GM12878 (cell line): ENCODE measurements around the gene LIN37. TPM values are rescaled to one million over a fixed set of nuclear protein-coding genes. Genes with fewer than 3 reads are reported as not detected.

Source experiments
- ATAC-seq: fragments of 200-7000 bp; cut with Tn5 transposase; 3 replicates; pipeline ENCODE4 v1.9.1; 2020; ENCODE audit warnings: mild to moderate bottlenecking, moderate library complexity
- BruUV-seq: library from RNA; stranded (reverse); fragments of 400-500 nt; replicated peaks from 2 replicates; lab custom pipeline; 2021; lab: Mats Ljungman, UMichigan
- CTCF ChIA-PET: fragments of 300-600 bp; sonication (Branson Sonifier 250); formaldehyde crosslinking; extraction: SDS; loops from one replicate; lab custom pipeline; 2021; ENCODE audit warnings: inconsistent platforms; lab: Yijun Ruan, JAX
- POLR2A ChIA-PET: fragments of 350-600 bp; formaldehyde crosslinking; extraction: SDS; loops from one replicate; lab custom pipeline; 2021; ENCODE audit warnings: inconsistent platforms; lab: Charles Lee
- RAD21 ChIA-PET: fragments of 300-600 bp; sonication (Branson Sonifier 250); formaldehyde crosslinking; loops from one replicate; lab custom pipeline; 2023; ENCODE audit warnings: antibody characterized with exemption; ENCODE audit not compliant: unreplicated experiment; lab: Charles Lee
- SMC1A ChIA-PET: fragments of 300-600 bp; sonication (Branson Sonifier 250); formaldehyde crosslinking; loops from one replicate; lab custom pipeline; 2023; ENCODE audit not compliant: unreplicated experiment, uncharacterized antibody; lab: Charles Lee
- DNase-seq: peaks from one replicate; pipeline ENCODE4 v3.0.0-alpha.2; 2011; ENCODE audit warnings: low read depth, low spot score
- FAIRE-seq: peaks from 3 replicates; lab custom pipeline; 2011; peaks lifted over from hg19 to GRCh38; lab: Jason Lieb, UNC
- H2AFZ ChIP-seq: 2 replicates; pipeline ENCODE4 v1.6.0; 2011; ENCODE audit warnings: low read depth, low read length, control low read depth; ENCODE audit not compliant: control insufficient read depth
- H3K27ac ChIP-seq: 2 replicates; pipeline ENCODE4 v1.5.1; 2011; ENCODE audit warnings: control low read depth; ENCODE audit not compliant: control insufficient read depth, insufficient read depth
- H3K27me3 ChIP-seq, 2 experiments: replicated peaks in 1 of 2; 2 replicates each; pipeline versions ENCODE4 v1.6.0 to v1.6.1; 2011; ENCODE audit warnings: low read length in 1 of 2; ENCODE audit not compliant: control insufficient read depth in 2 of 2, insufficient read depth in 2 of 2
- H3K36me3 ChIP-seq, 2 experiments: 2 replicates each; pipeline ENCODE4 v1.5.1; 2011; ENCODE audit warnings: low read length in 1 of 2; ENCODE audit not compliant: control insufficient read depth in 2 of 2, insufficient read depth in 2 of 2
- H3K4me1 ChIP-seq: 2 replicates; pipeline ENCODE4 v1.6.1; 2011; ENCODE audit warnings: mild to moderate bottlenecking, low read length, moderate library complexity, mixed read lengths; ENCODE audit not compliant: control insufficient read depth, insufficient read depth
- H3K4me2 ChIP-seq: 2 replicates; pipeline ENCODE4 v1.6.0; 2011; ENCODE audit warnings: control low read depth; ENCODE audit not compliant: control insufficient read depth, insufficient read depth
- H3K4me3 ChIP-seq: fragments of 200-600 bp; sonication (generic); 2 replicates; pipeline ENCODE4 v1.5.1; 2016
- H3K79me2 ChIP-seq: 2 replicates; pipeline ENCODE4 v1.6.0; 2011; ENCODE audit warnings: low read length; ENCODE audit not compliant: control insufficient read depth, insufficient read depth
- H3K9ac ChIP-seq: 2 replicates; pipeline ENCODE4 v1.8.0; 2011; ENCODE audit warnings: low read length, control low read depth, mixed read lengths; ENCODE audit not compliant: control insufficient read depth, insufficient read depth
- H3K9me3 ChIP-seq: replicated peaks from 3 replicates; pipeline ENCODE4 v1.5.1; 2011; ENCODE audit warnings: mild to moderate bottlenecking, low read length; ENCODE audit not compliant: control insufficient read depth, insufficient read depth
- H4K20me1 ChIP-seq: 2 replicates; pipeline ENCODE4 v1.6.0; 2011; ENCODE audit not compliant: control insufficient read depth, insufficient read depth
- BCLAF1 ChIP-seq: fragments of 450-650 bp; IDR thresholded peaks from 2 replicates; pipeline ENCODE4 v1.6.1; 2017; ENCODE audit warnings: antibody characterized with exemption, mild to moderate bottlenecking, moderate library complexity
- BRCA1 ChIP-seq: IDR thresholded peaks from 2 replicates; pipeline ENCODE4 v1.6.1; 2011; ENCODE audit warnings: low read depth, low read length, improper control_type of control experiment
- CREB1 ChIP-seq: IDR thresholded peaks from 2 replicates; pipeline ENCODE4 v1.6.1; 2012; ENCODE audit warnings: low read depth, mild to moderate bottlenecking, inconsistent platforms
- ESRRA ChIP-seq: IDR thresholded peaks from 2 replicates; pipeline ENCODE4 v1.6.1; 2012; ENCODE audit warnings: mild to moderate bottlenecking, low read length, improper control_type of control experiment
- JUNB ChIP-seq: IDR thresholded peaks from 2 replicates; pipeline ENCODE4 v1.6.1; 2016; ENCODE audit warnings: antibody characterized with exemption, mild to moderate bottlenecking
- JUND ChIP-seq: IDR thresholded peaks from 2 replicates; pipeline ENCODE4 v1.6.1; 2012; ENCODE audit warnings: low read depth, mild to moderate bottlenecking, low read length, improper control_type of control experiment, moderate library complexity
- POLR2AphosphoS5 ChIP-seq: IDR thresholded peaks from 2 replicates; pipeline ENCODE4 v1.6.1; 2011; ENCODE audit warnings: mild to moderate bottlenecking, low read length, inconsistent platforms
- RFX5 ChIP-seq: IDR thresholded peaks from 2 replicates; pipeline ENCODE4 v1.6.1; 2011; ENCODE audit warnings: low read depth, low read length, improper control_type of control experiment
- SUZ12 ChIP-seq: fragments of 200-600 bp; sonication (generic); IDR thresholded peaks from one replicate; pipeline ENCODE4 v1.6.1; 2018; ENCODE audit warnings: antibody characterized with exemption, mild to moderate bottlenecking; ENCODE audit not compliant: unreplicated experiment
- ZSCAN29 ChIP-seq: fragments of 450-650 bp; IDR thresholded peaks from 2 replicates; pipeline ENCODE4 v1.6.1; 2017; ENCODE audit warnings: mild to moderate bottlenecking, moderate library complexity
- ZZZ3 ChIP-seq: IDR thresholded peaks from 2 replicates; pipeline ENCODE4 v1.6.1; 2011; ENCODE audit warnings: low read depth; ENCODE audit not compliant: control insufficient read depth, insufficient read length
- WGBS: methylation state at CpG from one replicate; pipeline ENCODE4 v1.1.6; 2016; ENCODE audit warnings: low lambda C conversion rate; ENCODE audit not compliant: insufficient replicate concordance, insufficient coverage; ENCODE audit errors: missing lambda C conversion rate; 5-methylcytosine and 5-hydroxymethylcytosine counted together
- in situ Hi-C: fragments of 300-500 bp; cut with MboI; formaldehyde crosslinking; loops from 9 replicates; pipeline ENCODE4 v1.14.3; 2018; ENCODE audit warnings: mixed read lengths
- intact Hi-C: fragments of 100-400 bp; cut with micrococcal nuclease; formaldehyde crosslinking; loops from one replicate; pipeline ENCODE4 v1.14.2; 2022; ENCODE audit not compliant: unreplicated experiment
- polyA plus RNA-seq, 11 experiments: library from polyadenylated mRNA; depleted of rRNA in 4 of 11; unstranded in 6 of 11; stranded (reverse) in 5 of 11; fragments of >200 nt; fragmentation: Nextera tagmentation in 4 of 11; fragmentation: Illumina TruSeq in 1 of 11; extraction: Ambion mirVana in 4 of 11; extraction: Trizol in 1 of 11; gene quantifications; 1 replicate in 1 of 11; 2 replicates in 10 of 11; pipeline versions ENCODE4 v1.2.1 to v1.2.3, GENCODE V29; 2011 to 2016; ENCODE audit warnings: inconsistent platforms in 2 of 11, missing spikeins in 2 of 11, low read depth in 1 of 11
- total RNA-seq, 4 experiments: library from RNA; depleted of rRNA in 3 of 4; stranded (reverse); fragments of >200 nt in 3 of 4; fragmentation: Illumina TruSeq in 1 of 4; extraction: Trizol in 1 of 4; gene quantifications; 2 replicates each; pipeline versions ENCODE4 v1.2.1 to v1.2.3, GENCODE V29; 2013 to 2021
- TF ChIP-seq, protein P1 (sequence below): fragments of 450-650 bp; formaldehyde crosslinking; IDR thresholded peaks from 2 replicates; pipeline ENCODE4 v1.5.0; 2022; ENCODE audit warnings: mild to moderate bottlenecking, missing genetic modification characterization

The LIN37 gene
- total and polyA plus RNA-seq, 10 of the 15 experiments (the other 5 are each of a cell fraction or from before 2014, with no cell fraction given): 0.69 to 11.9 (median 7.6) TPM

- TF ChIP-seq ZZZ3 (no peak), ESRRA (no peak)
Measured at GRCh38 chr19:35725216-35725861, 23.0 kb upstream of the LIN37 start (continued).

GRCh38 chr19:35727053-35727955 is 21.1 kb upstream of the LIN37 start:
- Histone ChIP-seq H3K27me3 (no peaks in the 10 kb centered on the region), H3K4me2 (no peak overlapping the region), H4K20me1 (no peaks in the 10 kb centered on the region; the same call in 1 of the 2 replicates), H3K79me2 (no peaks in the 10 kb centered on the region), H3K4me3 (no peak overlapping the region), H3K36me3 (peaks cover 34 to 52% of the 10 kb centered on the region in 2 experiments), H3K4me1 (no peaks in the 10 kb centered on the region), H3K9me3 (no peaks in the 10 kb centered on the region), H2AFZ (no peak overlapping the region), H3K27ac (no peak overlapping the region), H3K9ac (no peak overlapping the region)
- ChIA-PET CTCF (interaction anchor here (1.5 kb wide), 1 partner anchor 13 kb away, joined by 3 read pairs; no protein-coding TSS in a partner anchor), RAD21 (no interaction called here), POLR2A (interaction anchor here (0.6 to 1.0 kb wide), 3 partner anchors 9 to 21 kb away, joined by 3 to 5 read pairs (median 4); no protein-coding TSS in a partner anchor), SMC1A (no interaction called here)
- DNase-seq (no peak), FAIRE-seq (no peak), ATAC-seq (no peak)
- WGBS: 97% methylated on average over 24 of the region's 25 CpGs
- no TSS peak for BruUV-seq
- in situ Hi-C loops: no loop called here
- intact Hi-C loops: no loop called here
- TF ChIP-seq ZSCAN29 (no peak), BRCA1 (no peak), BCLAF1 (no peak), POLR2AphosphoS5 (no peak), JUNB (no peak), RFX5 (no peak), JUND (no peak), CREB1 (no peak), SUZ12 (no peak)
- TF ChIP-seq, protein P1, sequence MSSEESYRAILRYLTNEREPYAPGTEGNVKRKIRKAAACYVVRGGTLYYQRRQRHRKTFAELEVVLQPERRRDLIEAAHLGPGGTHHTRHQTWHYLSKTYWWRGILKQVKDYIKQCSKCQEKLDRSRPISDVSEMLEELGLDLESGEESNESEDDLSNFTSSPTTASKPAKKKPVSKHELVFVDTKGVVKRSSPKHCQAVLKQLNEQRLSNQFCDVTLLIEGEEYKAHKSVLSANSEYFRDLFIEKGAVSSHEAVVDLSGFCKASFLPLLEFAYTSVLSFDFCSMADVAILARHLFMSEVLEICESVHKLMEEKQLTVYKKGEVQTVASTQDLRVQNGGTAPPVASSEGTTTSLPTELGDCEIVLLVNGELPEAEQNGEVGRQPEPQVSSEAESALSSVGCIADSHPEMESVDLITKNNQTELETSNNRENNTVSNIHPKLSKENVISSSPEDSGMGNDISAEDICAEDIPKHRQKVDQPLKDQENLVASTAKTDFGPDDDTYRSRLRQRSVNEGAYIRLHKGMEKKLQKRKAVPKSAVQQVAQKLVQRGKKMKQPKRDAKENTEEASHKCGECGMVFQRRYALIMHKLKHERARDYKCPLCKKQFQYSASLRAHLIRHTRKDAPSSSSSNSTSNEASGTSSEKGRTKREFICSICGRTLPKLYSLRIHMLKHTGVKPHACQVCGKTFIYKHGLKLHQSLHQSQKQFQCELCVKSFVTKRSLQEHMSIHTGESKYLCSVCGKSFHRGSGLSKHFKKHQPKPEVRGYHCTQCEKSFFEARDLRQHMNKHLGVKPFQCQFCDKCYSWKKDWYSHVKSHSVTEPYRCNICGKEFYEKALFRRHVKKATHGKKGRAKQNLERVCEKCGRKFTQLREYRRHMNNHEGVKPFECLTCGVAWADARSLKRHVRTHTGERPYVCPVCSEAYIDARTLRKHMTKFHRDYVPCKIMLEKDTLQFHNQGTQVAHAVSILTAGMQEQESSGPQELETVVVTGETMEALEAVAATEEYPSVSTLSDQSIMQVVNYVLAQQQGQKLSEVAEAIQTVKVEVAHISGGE (CRISPR knock-in tag): no peak
